Central memory CD8-positive, alpha-beta T cell (primary cell): ENCODE results near the gene WFS1.

Experiments
- ATAC-seq: fragments of 150-1000 bp; cut with Tn5 transposase; replicated peaks from 2 replicates; pipeline ENCODE4 v1.10.0; 2022; ENCODE audit warnings: mild to moderate bottlenecking, moderate FRiP score, moderate number of reproducible peaks; ENCODE audit not compliant: poor library complexity, severe bottlenecking; ENCODE audit errors: extremely low read depth
- DNase-seq, 2 donors: peaks; one replicate each; pipeline ENCODE4 v3.0.0; 2021; ENCODE audit warnings: low spot score in 2 of 2
- H3K27ac Mint-ChIP-seq: one replicate; pipeline ENCODE4 v1.8.0; 2022; ENCODE audit warnings: low read depth, mild to moderate bottlenecking, moderate library complexity, mixed read lengths
- H3K27me3 Mint-ChIP-seq: one replicate; pipeline ENCODE4 v1.8.0; 2022; ENCODE audit warnings: mixed read lengths
- H3K36me3 Mint-ChIP-seq: one replicate; pipeline ENCODE4 v1.8.0; 2022; ENCODE audit warnings: mild to moderate bottlenecking, moderate library complexity, mixed read lengths; ENCODE audit not compliant: insufficient read depth
- H3K4me1 Mint-ChIP-seq: one replicate; pipeline ENCODE4 v1.8.0; 2022; ENCODE audit warnings: mixed read lengths
- H3K4me3 Mint-ChIP-seq: one replicate; pipeline ENCODE4 v1.8.0; 2022; ENCODE audit warnings: mild to moderate bottlenecking, moderate library complexity, mixed read lengths
- H3K9me3 Mint-ChIP-seq: one replicate; pipeline ENCODE4 v1.8.0; 2022; ENCODE audit warnings: mixed read lengths

Gene WFS1

DNA sequence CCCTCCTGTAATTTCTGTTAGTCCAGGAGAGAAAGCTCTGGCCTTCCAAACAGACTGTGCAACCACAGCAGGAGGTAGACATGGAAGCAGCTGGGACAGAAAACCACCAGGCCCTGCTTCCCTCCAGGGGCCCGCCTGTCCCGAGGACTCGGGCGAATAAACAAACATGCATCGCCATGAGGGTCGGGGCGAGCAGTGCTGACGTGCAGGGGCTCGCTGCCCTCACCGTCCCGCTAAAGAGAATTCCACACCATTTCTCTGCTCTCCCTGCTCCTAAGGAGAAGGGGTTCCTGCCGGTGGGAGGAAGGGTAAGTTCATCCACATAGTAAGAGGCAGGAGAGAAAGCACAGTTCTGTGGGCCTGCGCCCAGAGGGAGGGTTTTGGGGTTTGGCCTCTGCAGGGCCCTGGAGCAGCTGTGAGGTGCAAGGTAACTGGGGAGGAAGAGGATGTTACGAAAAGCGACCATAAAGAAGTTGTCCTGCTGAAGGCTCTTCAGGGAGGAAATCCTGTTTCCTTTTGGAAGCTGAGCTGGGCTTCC is 54.9 kb downstream of the WFS1 start:
- Mint-ChIP-seq H3K27me3 (peaks cover 58% of the 10 kb centered on the region), H3K27ac (no peak overlapping the region), H3K36me3 (peaks cover 3% of the 10 kb centered on the region), H3K9me3 (no peaks in the 10 kb centered on the region), H3K4me1 (no peaks in the 10 kb centered on the region), H3K4me3 (no peak overlapping the region)
- no peak for ATAC-seq
- no peak for DNase-seq

DNA sequence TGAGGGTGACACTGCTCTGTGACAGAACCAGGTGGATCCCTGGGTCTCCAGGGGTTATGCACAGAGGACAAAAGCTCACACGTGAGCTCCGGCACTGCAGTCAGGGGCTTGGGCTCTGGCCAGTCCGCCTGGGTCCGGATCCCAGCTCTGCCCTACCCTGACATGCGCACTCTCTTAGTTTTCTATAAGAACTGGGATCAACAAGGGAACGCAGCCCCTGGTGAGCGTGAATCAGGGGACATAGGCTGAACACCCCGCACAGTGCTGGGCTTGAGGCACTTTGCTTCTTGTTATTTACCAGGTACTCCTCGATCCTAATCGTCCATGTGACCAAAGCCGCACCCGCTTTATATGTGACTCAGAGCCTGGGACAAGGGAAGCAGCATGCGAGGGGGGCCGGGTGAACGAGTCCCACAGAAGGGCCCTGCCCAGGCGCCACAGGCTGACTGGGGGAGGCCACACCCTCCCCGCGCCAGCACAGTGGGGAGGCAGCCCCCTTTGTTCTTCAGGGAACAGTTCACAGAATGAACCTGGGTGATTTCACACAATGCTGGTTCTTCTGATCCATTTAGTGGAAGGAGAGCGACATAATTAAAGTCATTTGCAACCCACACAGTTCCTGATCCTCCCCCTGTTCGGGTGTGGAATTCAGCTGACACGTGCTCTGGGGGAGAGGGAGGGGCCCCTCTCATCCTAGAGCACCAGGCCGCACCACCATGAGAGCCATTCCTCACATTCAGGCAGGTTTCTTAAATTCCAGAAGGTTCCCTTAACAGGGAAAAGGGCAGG is 55.5 kb downstream of the WFS1 start:
- no peak for ATAC-seq
- H3K9me3 Mint-ChIP-seq, result no peaks in the 10 kb centered on the region
- H3K4me3 Mint-ChIP-seq, result no peak overlapping the region
- no peak overlapping the region for H3K27ac Mint-ChIP-seq
- no peaks in the 10 kb centered on the region for H3K4me1 Mint-ChIP-seq
- peaks cover 55% of the 10 kb centered on the region for H3K27me3 Mint-ChIP-seq
- DNase-seq, result no peak
- H3K36me3 Mint-ChIP-seq, result peaks cover 3% of the 10 kb centered on the region

DNA sequence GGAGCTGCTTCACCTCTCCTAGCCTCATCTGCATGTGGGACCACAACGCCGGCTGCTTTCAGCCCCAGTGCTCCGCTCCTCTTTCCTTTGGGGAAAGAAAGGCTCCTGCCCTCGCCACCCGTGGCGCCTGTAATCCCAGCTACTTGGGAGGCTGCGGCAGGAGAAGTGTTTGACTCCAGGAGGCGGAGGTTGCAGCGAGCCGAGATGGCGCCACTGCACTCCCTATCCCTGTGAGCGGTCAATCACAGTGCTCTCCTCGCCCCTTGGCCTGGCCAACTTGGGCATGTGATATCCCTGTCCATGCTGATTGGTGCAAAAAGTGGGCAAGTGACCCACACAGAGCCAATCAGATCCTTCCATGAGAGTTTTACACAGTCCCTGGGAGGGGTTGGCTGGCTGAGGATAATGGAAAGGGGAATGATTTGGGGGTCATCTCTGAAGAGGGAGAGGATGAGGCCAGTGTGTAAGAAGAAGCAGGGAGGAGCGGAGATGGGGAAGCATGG is 56.2 kb downstream of the WFS1 start:
- DNase-seq, result no peak

DNA sequence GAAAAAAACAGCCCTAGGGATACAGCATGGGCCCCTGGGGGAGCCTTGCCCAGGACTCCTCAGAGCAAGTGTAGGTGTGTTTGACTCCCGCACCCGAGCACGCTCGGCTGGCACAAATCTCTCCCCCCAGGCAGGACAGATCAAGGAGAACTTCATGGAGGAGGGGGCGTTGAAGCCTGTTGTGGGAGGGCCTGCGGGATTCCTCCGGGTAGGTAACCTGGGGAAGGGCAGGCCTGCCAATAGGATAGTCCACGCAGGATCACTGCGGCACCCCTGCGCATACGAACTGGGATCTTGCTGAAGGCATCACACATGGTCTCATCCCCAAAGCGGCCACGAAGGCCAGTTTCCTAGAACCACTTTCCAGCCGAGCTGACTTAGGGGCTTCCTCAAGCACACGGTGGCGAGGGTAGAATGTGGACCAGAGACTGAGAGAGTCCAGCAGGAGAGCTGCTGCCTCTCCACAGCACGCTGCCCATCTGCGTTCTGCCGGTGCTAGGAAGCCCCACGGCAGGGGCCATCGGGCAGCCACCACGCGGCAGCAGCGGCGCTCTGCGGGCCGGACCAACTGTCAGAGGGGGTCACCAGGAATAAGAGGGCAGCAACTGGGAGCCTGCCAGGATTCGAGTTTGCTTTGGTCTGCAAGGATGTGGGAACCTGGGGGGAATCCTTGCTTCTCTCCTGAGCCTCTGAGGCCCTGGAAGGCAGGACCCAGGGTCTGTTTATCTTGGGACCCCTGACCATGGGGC is 56.8 kb downstream of the WFS1 start:
- H3K4me3 Mint-ChIP-seq, result no peak overlapping the region
- no peak for DNase-seq
- ATAC-seq, result no peak
- H3K36me3 Mint-ChIP-seq, result peaks cover 3% of the 10 kb centered on the region
- H3K27ac Mint-ChIP-seq, result no peak overlapping the region
- H3K9me3 Mint-ChIP-seq, result no peaks in the 10 kb centered on the region
- peaks cover 55% of the 10 kb centered on the region for H3K27me3 Mint-ChIP-seq
- no peaks in the 10 kb centered on the region for H3K4me1 Mint-ChIP-seq

More for the DNA sequence above, 56.2 kb downstream of the WFS1 start:
- Mint-ChIP-seq H3K9me3 (no peaks in the 10 kb centered on the region), H3K27me3 (peaks cover 55% of the 10 kb centered on the region), H3K4me1 (no peaks in the 10 kb centered on the region), H3K4me3 (no peak overlapping the region), H3K27ac (no peak overlapping the region), H3K36me3 (peaks cover 3% of the 10 kb centered on the region)
- ATAC-seq, result no peak

DNA sequence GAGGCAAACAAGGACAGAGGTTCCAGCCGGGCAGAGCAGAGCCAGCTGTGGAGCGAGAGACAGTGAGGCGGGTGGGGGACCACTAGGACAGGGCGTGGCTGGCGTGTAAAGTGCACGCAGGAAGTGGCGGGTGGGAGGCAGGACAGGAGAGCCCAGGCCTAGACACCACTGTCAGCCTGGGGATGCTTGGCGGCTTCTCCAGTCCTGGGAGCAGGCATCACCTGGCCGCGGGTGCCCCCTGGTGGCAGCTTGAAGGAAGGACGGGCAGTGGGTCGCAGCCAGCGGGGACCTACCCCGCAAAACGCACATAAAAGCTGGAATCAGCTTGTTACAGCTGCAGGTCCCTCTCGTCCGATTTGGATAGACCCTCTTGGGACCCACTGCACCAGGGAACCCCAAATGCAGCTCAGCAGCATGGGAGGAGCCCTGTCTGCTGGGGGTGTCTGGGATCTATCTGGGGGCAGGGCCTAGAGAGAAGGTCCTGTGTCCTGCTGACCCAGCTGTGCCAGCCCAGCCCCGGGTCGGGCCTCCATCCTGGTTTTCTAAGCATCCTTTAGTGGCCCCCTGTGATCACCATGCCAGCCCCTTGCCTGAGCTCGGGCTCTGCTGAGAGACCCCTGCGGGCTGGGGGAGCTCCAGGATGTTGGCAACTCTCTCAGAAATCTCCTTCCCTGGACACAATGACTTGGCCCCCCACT is 57.7 kb downstream of the WFS1 start:
- Mint-ChIP-seq H3K27me3 (peaks cover 48% of the 10 kb centered on the region), H3K4me1 (peaks cover 5% of the 10 kb centered on the region), H3K4me3 (no peak overlapping the region), H3K9me3 (no peaks in the 10 kb centered on the region), H3K36me3 (peaks cover 3% of the 10 kb centered on the region), H3K27ac (no peak overlapping the region)
- DNase-seq (peak; percentile 63 to 74), ATAC-seq (peak; percentile 57)

DNA sequence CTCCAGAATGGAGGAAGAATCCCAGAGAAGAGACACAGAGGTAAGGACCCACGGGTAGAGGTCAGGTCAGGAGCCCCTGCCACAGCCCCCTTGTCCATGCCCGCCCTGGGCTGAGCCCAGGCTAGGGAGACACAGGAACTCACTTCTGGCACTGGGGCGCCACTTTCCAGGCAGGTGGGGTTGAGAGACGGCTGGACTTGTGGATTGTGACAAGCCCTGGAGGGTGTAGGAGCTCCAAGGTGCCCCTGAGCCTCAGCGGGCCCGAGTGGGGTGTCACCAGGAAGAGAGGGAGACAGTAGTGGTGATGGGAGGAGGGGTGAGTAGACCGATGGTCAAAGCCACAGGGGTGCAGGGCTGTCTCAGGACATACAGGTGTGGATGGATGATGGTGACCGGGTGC is 58.9 kb downstream of the WFS1 start:
- DNase-seq (no peak), ATAC-seq (no peak)
- Mint-ChIP-seq H3K9me3 (no peaks in the 10 kb centered on the region), H3K4me3 (no peak overlapping the region), H3K4me1 (peaks cover 6% of the 10 kb centered on the region), H3K27ac (no peak overlapping the region), H3K27me3 (peaks cover 37% of the 10 kb centered on the region), H3K36me3 (peaks cover 3% of the 10 kb centered on the region)

DNA sequence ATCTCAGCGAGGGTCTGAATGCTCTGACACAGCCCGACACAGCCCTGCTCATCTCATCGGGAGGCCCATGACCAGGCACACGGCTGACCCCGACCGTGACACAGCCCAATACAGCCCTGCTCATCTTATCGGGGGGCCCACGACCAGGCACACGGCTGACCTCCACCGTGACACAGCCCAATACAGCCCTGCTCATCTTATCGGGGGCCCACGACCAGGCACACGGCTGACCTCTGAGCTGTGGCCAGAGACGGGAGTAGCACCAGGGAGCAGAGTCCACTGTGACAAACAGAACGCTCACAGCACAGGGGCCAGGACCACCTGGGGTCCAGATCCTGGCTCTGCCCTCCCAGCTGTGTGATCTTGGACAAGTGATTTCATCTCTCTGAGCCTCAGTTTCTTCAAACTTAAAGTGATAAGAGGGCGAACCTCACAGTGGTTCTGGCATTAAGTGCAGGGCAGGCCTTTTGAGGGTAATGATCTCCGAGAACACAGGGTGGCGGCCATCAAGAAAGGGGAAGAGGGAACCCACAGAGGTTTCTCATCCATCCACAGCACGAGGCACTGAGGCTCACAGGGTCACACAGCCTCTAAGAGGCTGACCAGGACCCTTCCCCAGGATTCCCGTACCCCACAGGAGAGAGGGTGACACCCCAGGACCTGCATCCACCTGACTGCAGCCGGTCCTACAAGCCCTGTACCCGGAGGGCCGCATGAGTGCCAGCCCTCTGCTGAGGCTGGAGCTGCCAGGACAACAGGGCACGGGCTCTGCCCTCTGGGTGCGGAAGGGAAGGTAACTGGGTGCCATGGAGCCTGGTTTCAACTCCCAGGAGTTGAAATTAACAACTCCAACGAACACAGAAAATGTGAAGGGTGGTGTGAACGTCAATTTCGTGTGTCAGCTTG is 60.1 kb downstream of the WFS1 start:
- Mint-ChIP-seq H3K27ac (no peak overlapping the region), H3K9me3 (no peaks in the 10 kb centered on the region), H3K4me1 (peaks cover 6% of the 10 kb centered on the region), H3K36me3 (peaks cover 3% of the 10 kb centered on the region), H3K27me3 (peaks cover 29% of the 10 kb centered on the region), H3K4me3 (no peak overlapping the region)
- ATAC-seq (no peak), DNase-seq (no peak)

DNA sequence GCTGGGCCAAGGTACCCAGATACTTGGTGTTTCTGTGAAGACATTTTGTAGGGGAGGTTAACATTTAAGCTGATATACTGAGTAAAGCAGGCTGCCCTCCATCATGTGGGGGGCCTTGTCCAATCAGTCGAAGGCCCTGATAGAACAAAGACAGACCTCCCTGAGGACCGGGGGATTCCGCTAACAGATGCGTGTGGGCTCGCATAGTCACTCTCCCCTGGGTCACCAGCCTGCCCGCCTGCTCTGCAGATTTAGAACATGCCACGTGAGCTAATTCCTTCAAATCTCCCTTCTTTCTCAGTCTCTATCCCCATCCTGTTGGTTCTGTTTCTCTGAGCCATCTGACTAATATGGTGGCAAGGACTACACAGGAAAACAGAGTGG is 60.7 kb downstream of the WFS1 start:
- Mint-ChIP-seq H3K36me3 (peaks cover 2% of the 10 kb centered on the region), H3K4me3 (no peak overlapping the region), H3K9me3 (no peaks in the 10 kb centered on the region), H3K4me1 (peaks cover 11% of the 10 kb centered on the region), H3K27me3 (peaks cover 31% of the 10 kb centered on the region), H3K27ac (no peak overlapping the region)
- DNase-seq, result no peak
- no peak for ATAC-seq

DNA sequence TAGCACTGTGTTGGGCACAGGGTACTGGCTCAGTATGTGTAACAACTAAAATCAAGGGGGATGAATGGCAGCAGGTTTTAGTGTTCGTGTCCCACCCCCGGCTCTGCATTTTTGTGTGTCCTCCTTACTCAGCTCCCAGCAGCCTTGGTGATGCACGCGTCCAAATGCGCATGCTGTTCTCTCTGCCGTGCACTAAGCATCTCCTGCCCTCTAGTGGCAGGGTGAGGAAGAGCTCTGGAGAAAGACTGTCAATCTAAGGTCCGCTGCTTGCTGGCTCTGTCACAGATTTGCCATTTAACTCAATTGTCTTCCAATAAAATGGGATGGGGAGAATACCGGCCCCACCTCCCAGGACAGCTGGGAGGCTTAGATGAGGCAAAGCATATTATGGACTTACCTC is 61.4 kb downstream of the WFS1 start:
- H3K36me3 Mint-ChIP-seq, result peaks cover 2% of the 10 kb centered on the region
- H3K4me3 Mint-ChIP-seq, result no peak overlapping the region
- no peak overlapping the region for H3K27ac Mint-ChIP-seq
- no peaks in the 10 kb centered on the region for H3K9me3 Mint-ChIP-seq
- H3K4me1 Mint-ChIP-seq, result peaks cover 11% of the 10 kb centered on the region
- peaks cover 27% of the 10 kb centered on the region for H3K27me3 Mint-ChIP-seq
- no peak for ATAC-seq
- DNase-seq, result no peak

DNA sequence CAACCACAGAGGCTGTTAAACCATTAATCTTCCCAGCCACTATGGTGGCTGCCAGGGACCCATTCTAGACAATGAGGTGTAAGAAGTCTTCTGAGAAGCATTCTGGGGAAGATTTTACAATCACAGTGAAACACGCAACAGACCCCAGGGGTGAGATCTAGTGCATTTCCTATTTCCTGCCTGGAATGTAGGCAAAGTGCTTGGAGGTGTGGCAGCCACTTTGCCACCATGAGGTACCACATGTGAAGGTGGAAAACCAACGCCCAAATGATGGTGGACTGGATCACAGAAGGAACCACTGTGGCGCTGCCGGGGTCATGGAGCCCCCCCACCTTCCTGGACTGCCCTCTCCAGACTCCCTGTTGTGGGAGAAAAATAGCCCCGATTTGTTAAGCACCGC is 61.8 kb downstream of the WFS1 start:
- DNase-seq (no peak), ATAC-seq (no peak)
- no peaks in the 10 kb centered on the region for H3K9me3 Mint-ChIP-seq
- no peak overlapping the region for H3K4me3 Mint-ChIP-seq
- H3K27me3 Mint-ChIP-seq, result peaks cover 26% of the 10 kb centered on the region
- peaks cover 2% of the 10 kb centered on the region for H3K36me3 Mint-ChIP-seq
- H3K4me1 Mint-ChIP-seq, result peaks cover 11% of the 10 kb centered on the region
- H3K27ac Mint-ChIP-seq, result no peak overlapping the region

DNA sequence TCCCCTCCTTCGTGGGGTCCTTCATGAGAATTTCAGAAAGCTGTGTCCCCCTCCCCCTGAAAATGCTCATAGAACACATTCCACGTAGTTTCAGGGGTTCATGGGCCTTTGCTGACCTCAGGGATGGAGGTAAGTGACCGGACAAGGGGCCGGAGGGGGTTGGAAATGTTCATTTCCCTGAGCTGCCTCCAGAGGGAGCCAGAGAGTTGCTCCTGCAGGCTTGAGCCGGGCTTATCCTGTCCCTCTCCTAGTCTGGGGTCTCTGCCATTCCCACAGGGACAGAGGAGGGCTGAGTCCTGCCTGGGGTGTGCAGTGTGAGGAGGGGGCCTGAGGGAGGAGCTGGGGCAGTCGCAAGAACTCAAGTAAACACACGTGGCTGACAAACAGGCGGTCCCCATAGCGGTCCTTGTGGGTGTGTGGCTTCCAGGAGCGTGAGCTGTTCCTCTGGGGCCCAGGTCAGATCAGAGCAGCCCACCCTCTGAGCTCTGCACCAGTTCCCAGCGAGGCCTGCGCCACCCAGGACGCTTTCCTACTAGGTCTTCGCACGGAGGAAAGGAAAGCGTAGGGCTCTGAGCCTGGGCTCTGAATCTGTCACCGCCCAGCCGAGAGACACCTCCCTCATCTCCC is 62.5 kb downstream of the WFS1 start:
- Mint-ChIP-seq H3K27me3 (peaks cover 26% of the 10 kb centered on the region), H3K9me3 (no peaks in the 10 kb centered on the region), H3K27ac (no peak overlapping the region), H3K4me1 (peaks cover 15% of the 10 kb centered on the region), H3K4me3 (no peak overlapping the region), H3K36me3 (peaks cover 2% of the 10 kb centered on the region)
- ATAC-seq, result no peak
- no peak for DNase-seq
